AG20443 (cell line): ENCODE measurements around the gene SCAP.
"Not testable (repeated sequence)": the region's sequence is repeated elsewhere in the genome, so short reads cannot be mapped to it uniquely, and the experiment has no call there.

Source experiments
- DNase-seq: peaks from one replicate; pipeline ENCODE4 v3.0.0; 2012; ENCODE audit warnings: low spot score, mixed read lengths

The SCAP gene

GRCh38 chr3:47480267-47480666, 4.5 kb upstream of the SCAP start:
- DNase-seq = not testable (repeated sequence)

- no peak for DNase-seq
These were observed 4.1 kb upstream of the SCAP start for GRCh38 chr3:47479826-47480160.

- DNase-seq = no peak
These were observed 2.3 kb upstream of the SCAP start for GRCh38 chr3:47478022-47478421.

GRCh38 chr3:47476644-47477199, 981 bp upstream of the SCAP start:
- DNase-seq = no peak

- no peak for DNase-seq
These were observed 537 bp upstream of the SCAP start for GRCh38 chr3:47476330-47476626.

GRCh38 chr3:47475029-47475569, 642 bp downstream of the SCAP start:
- DNase-seq = peak; percentile 38

GRCh38 chr3:47473391-47473790, 2.4 kb downstream of the SCAP start:
- DNase-seq = no peak

GRCh38 chr3:47469616-47470015, 6.1 kb downstream of the SCAP start:
- DNase-seq = no peak

GRCh38 chr3:47468315-47468714, 7.4 kb downstream of the SCAP start:
- DNase-seq = not testable (repeated sequence)

- DNase-seq = no peak
These were observed 11.2 kb downstream of the SCAP start for GRCh38 chr3:47464588-47464987.

- DNase-seq = not testable (repeated sequence)
These were observed 16.1 kb downstream of the SCAP start for GRCh38 chr3:47459534-47460085.

GRCh38 chr3:47456984-47457383, 18.8 kb downstream of the SCAP start:
- DNase-seq = no peak

GRCh38 chr3:47455806-47456452, 19.8 kb downstream of the SCAP start:
- no peak for DNase-seq

- DNase-seq = no peak
These were observed 23.1 kb downstream of the SCAP start for GRCh38 chr3:47452453-47453215.

GRCh38 chr3:47444103-47444502, 31.6 kb downstream of the SCAP start:
- peak; percentile 8 for DNase-seq

- peak; percentile 12 for DNase-seq
These were observed 32.1 kb downstream of the SCAP start for GRCh38 chr3:47443611-47443995.

GRCh38 chr3:47441796-47442551, 33.8 kb downstream of the SCAP start:
- no peak for DNase-seq

GRCh38 chr3:47440131-47440530, 35.6 kb downstream of the SCAP start:
- peak; percentile 9 for DNase-seq

- DNase-seq = no peak
These were observed 39.6 kb downstream of the SCAP start for GRCh38 chr3:47436180-47436579.

- DNase-seq = no peak
These were observed 40.9 kb downstream of the SCAP start for GRCh38 chr3:47434849-47435248.

GRCh38 chr3:47433796-47434195, 41.9 kb downstream of the SCAP start:
- DNase-seq = no peak

- DNase-seq = no peak
These were observed 43.1 kb downstream of the SCAP start for GRCh38 chr3:47432673-47433072.
